ENCODE measurements around the gene RCBTB1.

The RCBTB1 gene

DNA sequence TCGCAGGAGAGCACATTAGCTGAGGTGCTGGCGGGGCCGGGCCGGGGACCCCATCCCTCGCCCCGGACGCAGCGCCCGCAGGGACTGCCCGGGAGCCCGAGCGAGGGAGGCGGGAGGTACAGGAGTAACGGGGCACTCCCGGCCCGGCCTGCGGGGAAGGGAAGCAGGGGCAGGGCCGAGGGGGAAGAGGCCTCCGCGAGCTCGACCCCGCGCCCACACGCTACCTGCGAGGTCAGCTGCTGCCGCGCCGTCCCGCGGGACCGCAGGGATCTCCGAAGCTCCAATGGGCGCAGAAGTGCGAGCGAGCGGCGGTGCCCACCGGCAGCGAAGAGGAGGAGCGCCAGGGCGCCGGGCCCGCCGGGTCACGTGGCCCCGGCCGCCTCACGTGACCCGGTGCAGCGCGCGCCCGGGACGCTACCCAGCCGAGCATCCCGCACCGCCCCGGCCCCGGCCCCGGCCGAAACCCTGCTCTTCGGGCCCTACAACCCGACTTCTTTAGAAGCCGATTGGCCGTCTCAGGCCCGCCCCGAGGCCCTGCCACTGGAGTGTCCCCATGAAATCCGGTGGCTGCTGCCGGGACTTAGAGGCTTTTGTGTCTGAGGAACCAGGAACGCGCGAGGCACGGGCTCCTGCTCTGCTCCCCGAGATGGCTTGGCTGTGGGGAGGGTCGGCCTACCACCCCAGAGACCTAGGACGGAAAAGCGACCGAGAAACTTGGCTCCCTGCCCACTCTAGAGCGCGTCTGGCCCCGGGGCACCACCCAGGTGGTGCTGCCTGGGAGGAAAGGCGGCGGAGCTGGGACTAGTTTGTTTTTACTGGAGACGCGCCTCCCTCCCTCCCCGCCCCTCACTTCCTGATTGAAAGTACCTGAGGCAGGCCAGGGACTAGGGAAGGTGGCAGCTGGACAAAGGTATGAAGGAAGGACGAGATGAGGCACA is at the start of gene RCBTB1:
RCBTB1 (minus strand) TSS at position 339 of the 938 bp plus-strand sequence. CDS start 18,279 bp downstream, outside the sequence.
- DNase-seq (ENCODE audit: low read depth in 2 of 2): peak; percentile 60 to 72
- peak within 1 kb of the TSS; percentile 76 to 88 for H3K4me3 ChIP-seq (replicated peaks in 1 of 2; ENCODE audit: low read depth in 2 of 2, low read length in 2 of 2)
- TF ChIP-seq, protein P1, sequence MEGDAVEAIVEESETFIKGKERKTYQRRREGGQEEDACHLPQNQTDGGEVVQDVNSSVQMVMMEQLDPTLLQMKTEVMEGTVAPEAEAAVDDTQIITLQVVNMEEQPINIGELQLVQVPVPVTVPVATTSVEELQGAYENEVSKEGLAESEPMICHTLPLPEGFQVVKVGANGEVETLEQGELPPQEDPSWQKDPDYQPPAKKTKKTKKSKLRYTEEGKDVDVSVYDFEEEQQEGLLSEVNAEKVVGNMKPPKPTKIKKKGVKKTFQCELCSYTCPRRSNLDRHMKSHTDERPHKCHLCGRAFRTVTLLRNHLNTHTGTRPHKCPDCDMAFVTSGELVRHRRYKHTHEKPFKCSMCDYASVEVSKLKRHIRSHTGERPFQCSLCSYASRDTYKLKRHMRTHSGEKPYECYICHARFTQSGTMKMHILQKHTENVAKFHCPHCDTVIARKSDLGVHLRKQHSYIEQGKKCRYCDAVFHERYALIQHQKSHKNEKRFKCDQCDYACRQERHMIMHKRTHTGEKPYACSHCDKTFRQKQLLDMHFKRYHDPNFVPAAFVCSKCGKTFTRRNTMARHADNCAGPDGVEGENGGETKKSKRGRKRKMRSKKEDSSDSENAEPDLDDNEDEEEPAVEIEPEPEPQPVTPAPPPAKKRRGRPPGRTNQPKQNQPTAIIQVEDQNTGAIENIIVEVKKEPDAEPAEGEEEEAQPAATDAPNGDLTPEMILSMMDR (IDR thresholded peaks at IDR 0.05; ENCODE audit: low read depth, low read length): no peak

DNA sequence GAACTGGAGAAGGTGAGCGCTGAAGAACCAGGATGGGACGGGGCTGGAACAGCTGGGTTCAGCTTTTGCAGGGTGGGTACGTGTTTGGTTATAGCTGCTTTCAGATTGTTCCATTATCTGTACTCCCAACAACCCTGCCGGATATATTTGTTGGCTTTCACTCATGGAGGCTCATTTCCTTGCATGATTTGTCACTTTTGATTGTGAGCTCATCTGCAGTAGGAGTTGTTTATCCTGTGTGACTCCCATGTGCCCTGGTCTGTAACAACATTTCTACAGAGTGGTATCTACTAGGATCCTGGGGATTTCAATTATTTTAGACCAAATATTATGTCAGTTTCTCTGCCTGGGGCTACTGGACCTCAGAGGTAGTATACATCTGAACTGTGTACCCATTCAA is 48.4 kb upstream of the RCBTB1 start:
- no peak overlapping the region for H3K4me3 ChIP-seq (replicated peaks in 1 of 2; ENCODE audit: low read depth in 2 of 2, low read length in 2 of 2)
- DNase-seq (ENCODE audit: low read depth in 2 of 2): peak in 1 of 2 donors; percentile 23
- TF ChIP-seq, protein P1 (IDR thresholded peaks at IDR 0.05; ENCODE audit: low read depth, low read length): no peak

DNA sequence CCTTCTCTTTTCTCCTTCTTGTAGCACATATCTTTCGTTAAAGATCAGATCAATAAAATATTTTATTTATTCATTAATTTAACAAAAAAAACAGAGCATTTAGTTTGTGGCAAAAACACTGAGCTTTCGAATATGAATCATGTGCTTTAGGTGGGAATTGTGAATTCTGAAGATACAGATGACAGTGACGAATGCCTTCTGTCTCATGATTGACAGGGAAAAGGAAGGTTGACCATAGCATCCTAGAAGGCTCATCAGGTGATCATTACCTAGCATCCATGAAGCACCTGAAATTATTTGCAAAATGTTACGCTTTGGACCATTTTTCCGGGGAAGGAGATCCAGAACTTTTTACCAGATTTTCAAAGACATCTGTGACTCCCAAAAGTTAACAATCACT is 46.8 kb upstream of the RCBTB1 start:
- TF ChIP-seq, protein P1 (IDR thresholded peaks at IDR 0.05; ENCODE audit: low read depth, low read length): no peak
- no peak for DNase-seq (ENCODE audit: low read depth in 2 of 2)
- H3K4me3 ChIP-seq (replicated peaks in 1 of 2; ENCODE audit: low read depth in 2 of 2, low read length in 2 of 2): no peak overlapping the region

DNA sequence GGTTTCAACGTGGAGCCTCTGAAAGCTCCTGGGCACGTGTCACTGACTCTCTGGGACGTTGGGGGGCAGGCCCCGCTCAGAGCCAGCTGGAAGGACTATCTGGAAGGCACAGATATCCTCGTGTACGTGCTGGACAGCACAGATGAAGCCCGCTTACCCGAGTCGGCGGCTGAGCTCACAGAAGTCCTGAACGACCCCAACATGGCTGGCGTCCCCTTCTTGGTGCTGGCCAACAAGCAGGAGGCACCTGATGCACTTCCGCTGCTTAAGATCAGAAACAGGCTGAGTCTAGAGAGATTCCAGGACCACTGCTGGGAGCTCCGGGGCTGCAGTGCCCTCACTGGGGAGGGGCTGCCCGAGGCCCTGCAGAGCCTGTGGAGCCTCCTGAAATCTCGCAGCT is 45.2 kb upstream of the RCBTB1 start:
- TF ChIP-seq, protein P1 (IDR thresholded peaks at IDR 0.05; ENCODE audit: low read depth, low read length): no peak
- no peak overlapping the region for H3K4me3 ChIP-seq (replicated peaks in 1 of 2; ENCODE audit: low read depth in 2 of 2, low read length in 2 of 2)
- no peak for DNase-seq (ENCODE audit: low read depth in 2 of 2)

DNA sequence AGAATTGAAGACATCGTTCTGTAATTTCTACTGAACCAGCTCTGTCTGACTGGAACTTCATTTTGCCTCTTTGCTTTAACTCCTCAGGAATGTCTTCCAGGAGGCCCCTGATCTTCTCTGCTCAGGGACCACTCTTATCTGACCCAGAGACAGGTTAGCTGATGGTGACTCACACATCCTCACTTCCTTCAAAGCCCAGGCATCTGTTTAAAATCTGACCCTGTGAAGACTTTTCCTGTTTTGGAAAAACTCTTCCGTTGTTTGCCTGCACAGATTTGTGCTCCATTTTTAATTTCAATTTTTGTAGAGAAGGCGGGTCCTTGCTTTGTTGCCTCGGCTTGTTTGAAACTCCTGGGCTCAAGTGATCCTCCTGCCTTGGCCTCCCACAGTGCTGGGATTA is 44.6 kb upstream of the RCBTB1 start:
- no peak for DNase-seq (ENCODE audit: low read depth in 2 of 2)
- TF ChIP-seq, protein P1 (IDR thresholded peaks at IDR 0.05; ENCODE audit: low read depth, low read length): no peak
- no peak overlapping the region for H3K4me3 ChIP-seq (replicated peaks in 1 of 2; ENCODE audit: low read depth in 2 of 2, low read length in 2 of 2)

DNA sequence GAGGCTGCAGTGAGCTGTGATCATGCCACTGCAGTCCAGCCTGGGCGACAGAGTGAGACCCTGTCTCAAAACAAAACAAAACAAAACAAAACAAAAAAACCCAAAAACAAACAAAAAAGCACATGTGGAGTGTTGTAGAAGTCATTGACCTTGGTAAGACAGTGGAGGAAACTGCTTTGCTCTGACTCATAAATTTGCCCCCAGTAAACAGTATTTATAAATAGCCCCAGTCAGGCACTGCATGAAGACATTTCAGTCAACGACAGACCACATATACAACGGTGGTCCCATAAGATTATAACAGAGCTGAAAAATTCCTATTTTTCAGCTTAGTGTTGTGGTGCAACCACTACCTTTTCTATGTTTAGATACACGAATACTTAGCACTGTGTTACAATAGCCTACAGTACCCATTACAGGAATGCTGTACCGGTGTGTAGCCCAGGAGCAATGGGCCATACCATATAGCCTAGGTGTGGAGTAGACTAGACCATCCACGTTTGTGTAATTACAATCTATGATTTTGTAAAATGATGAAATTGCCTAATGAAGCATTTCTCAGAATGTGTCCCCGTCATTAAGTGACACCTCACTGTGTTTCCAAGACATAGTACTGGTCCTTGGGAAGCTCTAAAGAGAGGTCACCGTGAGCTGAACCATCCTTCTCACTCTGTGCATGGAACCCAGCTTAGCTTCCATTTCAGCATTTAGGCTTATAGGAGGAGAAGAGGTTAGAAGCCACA is 44.0 kb upstream of the RCBTB1 start:
- no peak for DNase-seq (ENCODE audit: low read depth in 2 of 2)
- H3K4me3 ChIP-seq (replicated peaks in 1 of 2; ENCODE audit: low read depth in 2 of 2, low read length in 2 of 2): no peak overlapping the region
- TF ChIP-seq, protein P1 (IDR thresholded peaks at IDR 0.05; ENCODE audit: low read depth, low read length): no peak
